GM21723 (cell line): ENCODE data around the gene FLNC.

Source experiments
- ATAC-seq: cut with Tn5 transposase; IDR thresholded peaks from one replicate; pipeline ENCODE4 v1.9.1; 2021; ENCODE audit warnings: mild to moderate bottlenecking, moderate library complexity; ENCODE audit not compliant: unreplicated experiment

FLNC gene

GRCh38 chr7:128801667-128802418 lies 28.4 kb upstream of the FLNC start:
- no peak for ATAC-seq

GRCh38 chr7:128804484-128804883 lies 25.7 kb upstream of the FLNC start:
- no peak for ATAC-seq

GRCh38 chr7:128805225-128805624 lies 25.0 kb upstream of the FLNC start:
- no peak for ATAC-seq

- no peak for ATAC-seq
These were observed 23.0 kb upstream of the FLNC start for GRCh38 chr7:128807191-128807590.

GRCh38 chr7:128809363-128809762 lies 20.8 kb upstream of the FLNC start:
- no peak for ATAC-seq

- ATAC-seq: no peak
These were observed 19.7 kb upstream of the FLNC start for GRCh38 chr7:128810473-128810872.

GRCh38 chr7:128810997-128811396 lies 19.2 kb upstream of the FLNC start:
- no peak for ATAC-seq

GRCh38 chr7:128811631-128812430 lies 18.4 kb upstream of the FLNC start:
- ATAC-seq: no peak

- no peak for ATAC-seq
These were observed 17.6 kb upstream of the FLNC start for GRCh38 chr7:128812514-128813168.

GRCh38 chr7:128814499-128814898 lies 15.7 kb upstream of the FLNC start:
- ATAC-seq: no peak

GRCh38 chr7:128815289-128815942 lies 14.8 kb upstream of the FLNC start:
- no peak for ATAC-seq

GRCh38 chr7:128818694-128819093 lies 11.5 kb upstream of the FLNC start:
- ATAC-seq: no peak

GRCh38 chr7:128821724-128822123 lies 8.5 kb upstream of the FLNC start:
- no peak for ATAC-seq

- ATAC-seq: no peak
These were observed 3.7 kb upstream of the FLNC start for GRCh38 chr7:128826512-128826911.

GRCh38 chr7:128826916-128827247 lies 3.3 kb upstream of the FLNC start:
- no peak for ATAC-seq

- no peak for ATAC-seq
These were observed 2.8 kb upstream of the FLNC start for GRCh38 chr7:128827248-128827958.

GRCh38 chr7:128827971-128828711 lies 2.1 kb upstream of the FLNC start:
- ATAC-seq: no peak

GRCh38 chr7:128829391-128830166 lies 627 bp upstream of the FLNC start:
- ATAC-seq: no peak
